Stimulated activated naive CD8-positive, alpha-beta T cell treated with anti-CD3 and anti-CD28 coated beads, Interleukin-15, amount 100 ng/mL, for 72 hours (primary cell): ENCODE data around the gene BANF1.
A peak's percentile ranks its signal among the peaks of the same experiment; 100 is the strongest.

Experiments used
- ATAC-seq: fragments of 150-1000 bp; cut with Tn5 transposase; 2 replicates; pipeline ENCODE4 v1.10.0; 2021; ENCODE audit warnings: mild to moderate bottlenecking, moderate library complexity
- DNase-seq, 2 donors: peaks; one replicate each; pipeline ENCODE4 v3.0.0; 2021 to 2022
- H3K27ac Mint-ChIP-seq, 2 donors: one replicate each; pipeline ENCODE4 v1.8.0; 2022; ENCODE audit warnings: mild to moderate bottlenecking in 2 of 2, mixed read lengths in 2 of 2, moderate library complexity in 2 of 2
- H3K27me3 Mint-ChIP-seq: one replicate; pipeline ENCODE4 v1.8.0; 2022; ENCODE audit warnings: mixed read lengths
- H3K4me1 Mint-ChIP-seq: one replicate; pipeline ENCODE4 v1.8.0; 2022; ENCODE audit warnings: mild to moderate bottlenecking, mixed read lengths
- H3K4me3 Mint-ChIP-seq, 2 donors: one replicate each; pipeline ENCODE4 v1.8.0; 2022; ENCODE audit warnings: mild to moderate bottlenecking in 2 of 2, mixed read lengths in 2 of 2, moderate library complexity in 1 of 2
- H3K9me3 Mint-ChIP-seq, 2 donors: one replicate each; pipeline ENCODE4 v1.8.0; 2022; ENCODE audit warnings: mixed read lengths in 2 of 2

Gene BANF1

GRCh38 chr11:66037327-66037726 lies 35.0 kb downstream of the BANF1 start:
- DNase-seq (no peak), ATAC-seq (no peak)
- Mint-ChIP-seq H3K4me3 (no peak overlapping the region), H3K4me1 (no peaks in the 10 kb centered on the region), H3K9me3 (no peaks in the 10 kb centered on the region), H3K27ac (no peak overlapping the region), H3K27me3 (peaks cover 13% of the 10 kb centered on the region)

DNA sequence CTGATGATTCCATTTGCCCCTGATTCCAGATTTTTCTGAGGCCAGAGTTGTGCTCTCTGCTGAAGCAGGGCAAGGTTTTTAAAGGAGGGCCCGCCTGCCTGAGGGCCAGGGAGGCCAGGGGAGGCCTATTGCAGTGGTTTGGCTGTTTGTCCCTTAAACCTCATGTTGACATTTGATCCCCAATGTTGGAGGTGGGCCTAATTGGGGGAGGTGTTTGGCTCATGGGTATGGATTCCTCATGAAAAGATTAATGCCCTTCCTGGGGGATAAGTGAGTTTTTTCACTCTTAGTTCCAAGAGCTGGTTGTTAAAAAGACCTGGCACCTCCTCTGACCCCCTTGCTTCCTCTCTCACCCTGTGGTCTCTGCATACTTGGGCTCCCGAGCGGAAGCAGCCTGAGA lies 37.5 kb downstream of the BANF1 start:
- DNase-seq (no peak), ATAC-seq (no peak)
- H3K4me1 Mint-ChIP-seq: peaks cover 5% of the 10 kb centered on the region
- H3K9me3 Mint-ChIP-seq: no peaks in the 10 kb centered on the region
- no peak overlapping the region for H3K4me3 Mint-ChIP-seq
- H3K27ac Mint-ChIP-seq: no peak overlapping the region
- peaks cover 9% of the 10 kb centered on the region for H3K27me3 Mint-ChIP-seq

GRCh38 chr11:66042227-66042995 lies 40.1 kb downstream of the BANF1 start:
- ATAC-seq: no peak
- no peak overlapping the region for H3K27ac Mint-ChIP-seq
- no peak for DNase-seq
- peaks cover 7% of the 10 kb centered on the region for H3K27me3 Mint-ChIP-seq
- peaks cover 17% of the 10 kb centered on the region for H3K4me1 Mint-ChIP-seq
- no peaks in the 10 kb centered on the region for H3K9me3 Mint-ChIP-seq
- no peak overlapping the region for H3K4me3 Mint-ChIP-seq

DNA sequence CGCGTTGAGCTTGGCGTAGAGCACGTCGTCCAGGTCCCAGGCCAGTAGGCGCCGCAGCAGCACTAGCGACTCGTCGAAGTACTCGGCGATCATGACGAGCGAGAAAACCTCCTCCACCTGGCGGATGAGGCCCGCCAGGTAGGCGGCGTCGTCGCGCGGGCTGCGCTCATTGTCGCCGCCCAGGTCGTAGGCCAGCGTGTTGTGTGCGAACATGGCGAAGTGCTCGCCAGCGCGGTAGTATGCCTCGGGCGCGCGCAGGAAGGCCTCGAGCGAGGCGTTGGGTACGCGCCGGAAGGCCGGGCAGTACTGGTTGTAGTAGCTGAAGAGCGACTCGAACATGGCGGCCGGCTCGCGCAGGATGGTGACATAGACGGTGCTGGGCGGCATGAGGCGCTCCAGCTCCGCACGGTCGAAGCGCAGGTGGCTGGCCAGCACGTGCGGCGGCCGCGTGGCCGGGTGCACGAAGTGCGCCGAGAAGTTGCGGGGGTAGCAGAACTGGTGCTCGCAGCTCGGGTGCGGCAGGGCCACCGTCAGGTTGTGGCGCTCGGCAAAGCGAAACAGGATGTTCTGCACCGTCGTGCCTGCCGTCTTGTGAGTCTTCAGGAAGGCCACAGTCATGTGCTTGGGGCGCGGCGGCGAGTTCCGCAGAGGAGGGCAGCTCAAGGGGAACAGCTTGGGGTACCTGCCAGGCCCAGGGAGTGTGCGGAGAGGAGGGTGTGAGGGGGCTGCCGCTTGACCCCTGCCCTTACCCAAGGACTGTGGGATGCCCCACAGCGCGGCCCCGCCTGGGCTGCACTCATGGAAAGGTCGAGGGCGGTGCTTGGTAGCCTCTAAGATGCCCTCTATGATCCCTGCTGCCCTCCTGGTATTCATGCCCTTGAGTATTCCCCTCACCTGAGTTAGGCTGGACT lies 40.9 kb downstream of the BANF1 start:
- H3K4me1 Mint-ChIP-seq: peaks cover 17% of the 10 kb centered on the region
- H3K9me3 Mint-ChIP-seq: no peaks in the 10 kb centered on the region
- H3K27ac Mint-ChIP-seq: no peak overlapping the region
- H3K4me3 Mint-ChIP-seq: no peak overlapping the region
- DNase-seq (no peak), ATAC-seq (no peak)
- H3K27me3 Mint-ChIP-seq: peaks cover 13% of the 10 kb centered on the region

GRCh38 chr11:66044757-66045156 lies 42.5 kb downstream of the BANF1 start:
- no peak for DNase-seq
- H3K27ac Mint-ChIP-seq: no peak overlapping the region
- ATAC-seq: peak; percentile 29
- H3K4me1 Mint-ChIP-seq: peaks cover 30% of the 10 kb centered on the region
- H3K9me3 Mint-ChIP-seq: no peaks in the 10 kb centered on the region
- peaks cover 27% of the 10 kb centered on the region for H3K27me3 Mint-ChIP-seq
- H3K4me3 Mint-ChIP-seq: peak overlapping the region; percentile 20 to 63

DNA sequence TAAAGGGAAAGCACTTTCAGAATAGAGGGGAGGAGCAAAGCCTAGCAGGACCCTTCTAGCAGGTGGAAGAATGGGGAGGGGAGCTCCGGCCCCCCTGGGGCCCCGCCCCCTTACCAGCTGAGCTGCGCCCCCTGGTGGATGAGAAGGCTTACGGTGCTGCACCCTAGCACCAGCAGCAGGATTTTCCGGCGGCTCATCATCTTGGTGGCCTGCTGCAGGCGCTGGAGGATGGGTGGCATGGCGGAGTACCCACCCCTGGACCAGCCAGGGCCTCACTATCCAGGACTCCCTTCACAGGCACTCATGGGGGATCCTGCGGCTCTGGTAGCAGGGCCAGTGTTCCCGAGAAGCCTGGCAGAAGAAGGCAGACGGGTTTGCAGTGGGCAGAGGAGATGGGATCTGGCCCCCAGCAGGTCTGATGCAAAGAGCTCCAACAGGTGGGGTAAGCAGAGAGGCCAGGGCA lies 42.9 kb downstream of the BANF1 start:
- H3K4me3 Mint-ChIP-seq: peak overlapping the region; percentile 45 to 63
- peak; percentile 91 for ATAC-seq
- no peak overlapping the region for H3K27ac Mint-ChIP-seq
- H3K9me3 Mint-ChIP-seq: no peaks in the 10 kb centered on the region
- peaks cover 29% of the 10 kb centered on the region for H3K27me3 Mint-ChIP-seq
- DNase-seq: peak; percentile 82 to 83
- H3K4me1 Mint-ChIP-seq: peaks cover 33% of the 10 kb centered on the region

- no peaks in the 10 kb centered on the region for H3K9me3 Mint-ChIP-seq
- peak overlapping the region in 1 of 2 donors; percentile 66 for H3K27ac Mint-ChIP-seq
- DNase-seq (no peak), ATAC-seq (no peak)
- H3K4me1 Mint-ChIP-seq: peaks cover 46% of the 10 kb centered on the region
- peaks cover 29% of the 10 kb centered on the region for H3K27me3 Mint-ChIP-seq
- H3K4me3 Mint-ChIP-seq: no peak overlapping the region
These were observed 44.6 kb downstream of the BANF1 start for GRCh38 chr11:66046901-66047300.

DNA sequence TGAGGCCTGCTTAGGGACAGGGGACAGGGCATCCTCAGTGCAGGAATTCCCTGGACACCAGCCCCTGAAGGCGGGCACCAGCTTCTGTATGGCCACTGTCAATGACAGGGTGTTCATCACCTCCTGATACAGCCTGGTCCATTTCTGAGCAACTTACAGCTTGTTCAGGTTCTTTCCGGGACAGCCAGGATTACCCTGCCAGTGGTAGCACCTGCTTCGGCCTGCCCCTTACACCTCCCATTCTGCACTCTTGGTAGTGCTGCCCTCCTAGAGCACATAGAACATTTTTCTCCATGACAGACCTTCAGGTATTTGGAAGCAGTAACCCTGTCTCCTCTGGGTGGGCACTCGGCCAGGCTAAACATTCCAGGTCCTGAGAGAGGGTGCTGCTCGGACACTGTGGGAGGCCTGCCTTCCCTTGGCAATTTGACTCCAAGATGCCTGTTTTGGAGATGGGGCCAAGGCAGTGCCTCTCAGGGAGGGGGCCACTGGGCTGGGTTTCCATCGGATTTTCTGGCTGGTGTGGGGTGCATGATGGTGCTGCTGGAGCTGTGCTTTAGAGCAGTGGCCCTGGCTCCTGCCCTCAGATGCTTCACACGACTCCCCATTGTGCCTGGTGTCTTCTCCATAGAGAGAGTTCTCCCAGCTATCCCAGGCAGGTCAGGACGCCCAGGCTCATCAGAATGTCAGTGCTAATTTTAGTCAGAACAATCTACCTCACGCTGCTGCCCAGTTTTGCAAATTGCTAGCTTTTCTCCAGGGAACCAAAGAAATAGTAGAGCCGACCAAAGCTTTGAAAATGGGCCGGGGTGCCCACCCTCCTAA lies 45.5 kb downstream of the BANF1 start:
- Mint-ChIP-seq H3K4me3 (no peak overlapping the region), H3K4me1 (peaks cover 54% of the 10 kb centered on the region), H3K27ac (no peak overlapping the region), H3K9me3 (no peaks in the 10 kb centered on the region), H3K27me3 (peaks cover 29% of the 10 kb centered on the region)
- ATAC-seq (no peak), DNase-seq (no peak)

- no peaks in the 10 kb centered on the region for H3K9me3 Mint-ChIP-seq
- H3K27ac Mint-ChIP-seq: peak within 1 kb of the TSS in 1 of 2 donors; percentile 91
- peak within 1 kb of the TSS; percentile 60 to 61 for H3K4me3 Mint-ChIP-seq
These were observed 46.4 kb downstream of the BANF1 start, which contains the start of gene GAL3ST3 for GRCh38 chr11:66048547-66049323. GAL3ST3 (minus strand) TSS chr11:66049161; CDS start chr11:66045415, 3,746 bp downstream.

GRCh38 chr11:66050581-66051231 lies 48.4 kb downstream of the BANF1 start:
- Mint-ChIP-seq H3K4me3 (peak overlapping the region; percentile 99 to 100), H3K9me3 (no peaks in the 10 kb centered on the region), H3K27me3 (peaks cover 29% of the 10 kb centered on the region), H3K4me1 (peaks cover 56% of the 10 kb centered on the region), H3K27ac (peak overlapping the region in 1 of 2 donors; percentile 51)
- DNase-seq (no peak), ATAC-seq (no peak)

More at GRCh38 chr11:66048547-66049323, 46.4 kb downstream of the BANF1 start, which contains the start of gene GAL3ST3:
- DNase-seq: no peak
- H3K27me3 Mint-ChIP-seq: peaks cover 29% of the 10 kb centered on the region
- no peak for ATAC-seq
- H3K4me1 Mint-ChIP-seq: peaks cover 64% of the 10 kb centered on the region

DNA sequence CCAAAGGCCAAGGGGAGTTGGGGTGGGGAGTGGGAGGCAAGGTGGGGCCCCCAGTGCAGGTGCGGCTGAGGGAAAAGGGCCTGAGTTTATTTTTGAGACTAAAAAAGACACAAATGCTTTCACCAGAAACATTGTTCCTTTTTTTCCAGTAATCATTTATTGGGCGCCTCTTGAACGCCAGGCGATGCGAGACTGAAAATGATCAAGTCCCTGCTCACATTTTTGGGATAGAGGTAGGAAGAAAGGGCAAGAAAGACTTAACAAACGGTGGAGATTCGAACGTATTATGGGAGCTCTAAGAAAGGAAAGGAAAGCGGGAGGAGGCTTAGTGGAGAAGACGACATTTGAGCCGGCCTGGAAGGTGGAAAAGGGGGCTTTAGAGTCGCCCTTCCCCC lies 49.1 kb downstream of the BANF1 start:
- Mint-ChIP-seq H3K4me3 (peak overlapping the region; percentile 99 to 100), H3K27me3 (peaks cover 29% of the 10 kb centered on the region), H3K27ac (peak overlapping the region; percentile 51 to 75), H3K4me1 (peaks cover 54% of the 10 kb centered on the region), H3K9me3 (no peaks in the 10 kb centered on the region)
- no peak for DNase-seq
- ATAC-seq: no peak

DNA sequence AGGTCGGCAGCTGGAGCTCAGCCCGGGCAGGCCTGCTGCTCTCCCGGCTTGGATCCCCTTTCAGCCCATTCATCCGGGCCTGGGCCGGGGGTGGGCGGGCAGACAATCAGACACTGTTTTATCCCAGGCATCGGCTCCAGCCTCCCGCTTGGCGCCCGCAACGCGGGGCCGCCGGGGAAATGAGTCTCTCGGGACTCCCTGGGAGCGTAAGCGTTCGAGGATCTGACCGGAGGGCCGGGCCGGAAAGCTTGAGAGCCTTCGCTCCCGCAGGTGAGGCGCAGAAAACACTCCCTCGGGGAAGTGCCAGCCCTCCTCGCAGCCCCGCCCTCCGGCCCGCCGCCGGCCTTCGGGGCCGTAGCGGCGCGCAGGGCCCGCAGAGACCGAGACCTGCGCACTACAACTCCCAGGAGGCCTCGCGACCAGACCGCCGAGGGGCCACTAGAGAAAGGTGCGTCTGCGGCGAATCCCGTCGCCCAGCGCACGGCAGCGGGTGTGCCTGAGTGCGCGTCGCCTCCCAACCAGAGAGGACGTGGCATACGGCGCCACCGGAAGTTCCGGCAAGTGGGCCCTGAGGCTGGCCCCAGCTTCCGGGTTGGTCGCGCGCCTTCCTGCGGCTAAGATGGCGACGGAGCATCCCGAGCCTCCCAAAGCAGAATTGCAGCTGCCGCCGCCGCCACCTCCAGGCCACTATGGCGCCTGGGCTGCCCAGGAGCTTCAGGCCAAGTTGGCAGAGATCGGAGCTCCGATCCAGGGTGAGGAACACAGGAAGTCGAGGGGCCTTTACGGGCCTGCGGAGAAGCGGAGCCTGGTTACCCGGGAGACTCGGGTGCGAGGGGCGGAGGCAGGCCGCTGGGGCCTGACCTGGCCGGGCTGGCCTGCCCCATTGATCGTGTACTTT lies 49.7 kb downstream of the BANF1 start, which contains the start of gene SF3B2:
Gene SF3B2, plus strand, starts transcription at position 599 of the 898 bp plus-strand sequence. Its CDS starts 21 bp downstream, at position 620.
- ATAC-seq: peak; percentile 99
- H3K9me3 Mint-ChIP-seq: no peaks in the 10 kb centered on the region
- peak within 1 kb of the TSS; percentile 98 to 100 for H3K27ac Mint-ChIP-seq
- peak; percentile 97 to 99 for DNase-seq
- H3K4me3 Mint-ChIP-seq: peak within 1 kb of the TSS; percentile 99 to 100
- H3K4me1 Mint-ChIP-seq: peaks cover 54% of the 10 kb centered on the region
- peaks cover 23% of the 10 kb centered on the region for H3K27me3 Mint-ChIP-seq

DNA sequence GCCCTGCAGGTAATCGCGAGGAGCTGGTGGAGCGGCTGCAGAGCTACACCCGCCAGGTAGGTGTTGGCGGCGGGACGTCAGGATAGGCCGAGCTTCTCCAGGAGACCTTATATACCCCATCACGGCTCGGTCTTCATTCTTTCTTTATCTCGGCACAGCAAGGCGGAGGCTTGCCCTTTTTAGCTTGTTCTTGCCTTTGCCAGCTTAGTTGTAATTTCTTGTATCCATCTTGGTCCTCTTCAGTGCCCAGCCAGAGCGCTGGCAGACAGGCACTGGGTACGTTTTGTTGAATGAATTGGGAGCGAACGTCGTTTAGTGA lies 50.3 kb downstream of the BANF1 start:
- DNase-seq: no peak
- H3K27me3 Mint-ChIP-seq: peaks cover 22% of the 10 kb centered on the region
- peak overlapping the region; percentile 99 to 100 for H3K4me3 Mint-ChIP-seq
- H3K9me3 Mint-ChIP-seq: no peaks in the 10 kb centered on the region
- H3K27ac Mint-ChIP-seq: peak overlapping the region; percentile 98 to 100
- H3K4me1 Mint-ChIP-seq: peaks cover 59% of the 10 kb centered on the region
- no peak for ATAC-seq
